ENCODE data around the gene EVC2.

EVC2 gene

GRCh38 chr4:5711479-5712184, 3.3 kb upstream of the EVC2 start:
- no peak for DNase-seq (ENCODE audit: low spot score)

- peak; percentile 65 for DNase-seq (ENCODE audit: low spot score)
Measured at GRCh38 chr4:5710961-5711478, 2.7 kb upstream of the EVC2 start, which contains the start of gene EVC. EVC (plus strand) TSS chr4:5711201; CDS start chr4:5711381, 180 bp downstream.

- DNase-seq (ENCODE audit: low spot score) = peak; percentile 73
Measured at GRCh38 chr4:5710065-5710960, 2.0 kb upstream of the EVC2 start.

GRCh38 chr4:5709207-5709575, 832 bp upstream of the EVC2 start:
- no peak for DNase-seq (ENCODE audit: low spot score)

- DNase-seq (ENCODE audit: low spot score) = no peak
Measured at GRCh38 chr4:5707778-5708448, 446 bp downstream of the EVC2 start.

- DNase-seq (ENCODE audit: low spot score) = no peak
Measured at GRCh38 chr4:5707366-5707765, 993 bp downstream of the EVC2 start.

- no peak for DNase-seq (ENCODE audit: low spot score)
Measured at GRCh38 chr4:5706486-5707290, 1.7 kb downstream of the EVC2 start.

GRCh38 chr4:5705647-5706320, 2.6 kb downstream of the EVC2 start:
- peak; percentile 39 for DNase-seq (ENCODE audit: low spot score)

- no peak for DNase-seq (ENCODE audit: low spot score)
Measured at GRCh38 chr4:5704276-5704675, 4.1 kb downstream of the EVC2 start.

GRCh38 chr4:5703831-5704230, 4.5 kb downstream of the EVC2 start:
- DNase-seq (ENCODE audit: low spot score) = no peak

- no peak for DNase-seq (ENCODE audit: low spot score)
Measured at GRCh38 chr4:5701971-5702370, 6.4 kb downstream of the EVC2 start.

GRCh38 chr4:5700459-5700858, 7.9 kb downstream of the EVC2 start:
- no peak for DNase-seq (ENCODE audit: low spot score)

- DNase-seq (ENCODE audit: low spot score) = no peak
Measured at GRCh38 chr4:5696341-5696740, 12.0 kb downstream of the EVC2 start.

- no peak for DNase-seq (ENCODE audit: low spot score)
Measured at GRCh38 chr4:5693871-5694270, 14.5 kb downstream of the EVC2 start.

GRCh38 chr4:5691491-5692132, 16.7 kb downstream of the EVC2 start:
- no peak for DNase-seq (ENCODE audit: low spot score)

GRCh38 chr4:5689065-5689464, 19.3 kb downstream of the EVC2 start:
- DNase-seq (ENCODE audit: low spot score) = no peak

GRCh38 chr4:5686338-5686737, 22.0 kb downstream of the EVC2 start:
- no peak for DNase-seq (ENCODE audit: low spot score)

GRCh38 chr4:5685296-5685695, 23.1 kb downstream of the EVC2 start:
- no peak for DNase-seq (ENCODE audit: low spot score)

GRCh38 chr4:5683566-5683965, 24.8 kb downstream of the EVC2 start:
- DNase-seq (ENCODE audit: low spot score) = no peak

GRCh38 chr4:5678977-5679376, 29.4 kb downstream of the EVC2 start:
- DNase-seq (ENCODE audit: low spot score) = no peak
